Stimulated activated CD8-positive, alpha-beta memory T cell treated with anti-CD3 and anti-CD28 coated beads, Interleukin-12 subunit alpha, Interleukin-12 subunit beta, amount 100 ng/mL, for 1 hour (primary cell): ENCODE data around the gene WSB1.

Experiments used
- DNase-seq: peaks from one replicate; pipeline ENCODE4 v3.0.0-alpha.2; 2020; ENCODE audit warnings: low read depth

WSB1 gene

DNA sequence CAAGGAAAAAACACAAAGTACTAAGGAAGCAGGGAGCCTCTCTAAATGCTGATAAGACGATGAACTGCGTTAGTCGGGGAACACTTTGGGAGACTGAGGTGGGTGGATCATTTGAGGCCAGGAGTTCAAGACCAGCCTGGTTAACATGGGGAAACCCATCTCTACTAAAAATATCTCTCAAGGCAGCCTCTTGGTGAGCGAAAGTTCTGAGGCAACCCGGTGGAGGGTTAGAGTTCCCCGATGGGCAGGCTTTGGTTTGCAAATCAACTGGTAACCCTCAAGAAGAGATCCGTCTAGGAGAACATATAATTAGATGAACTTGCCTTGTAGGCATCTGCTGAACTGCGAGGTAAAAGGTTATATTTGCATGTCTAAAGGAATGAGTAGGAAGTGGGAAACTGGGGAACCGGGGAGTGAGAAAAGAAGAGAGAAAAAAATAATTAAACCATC is 44.6 kb downstream of the WSB1 start:
- no peak for DNase-seq

DNA sequence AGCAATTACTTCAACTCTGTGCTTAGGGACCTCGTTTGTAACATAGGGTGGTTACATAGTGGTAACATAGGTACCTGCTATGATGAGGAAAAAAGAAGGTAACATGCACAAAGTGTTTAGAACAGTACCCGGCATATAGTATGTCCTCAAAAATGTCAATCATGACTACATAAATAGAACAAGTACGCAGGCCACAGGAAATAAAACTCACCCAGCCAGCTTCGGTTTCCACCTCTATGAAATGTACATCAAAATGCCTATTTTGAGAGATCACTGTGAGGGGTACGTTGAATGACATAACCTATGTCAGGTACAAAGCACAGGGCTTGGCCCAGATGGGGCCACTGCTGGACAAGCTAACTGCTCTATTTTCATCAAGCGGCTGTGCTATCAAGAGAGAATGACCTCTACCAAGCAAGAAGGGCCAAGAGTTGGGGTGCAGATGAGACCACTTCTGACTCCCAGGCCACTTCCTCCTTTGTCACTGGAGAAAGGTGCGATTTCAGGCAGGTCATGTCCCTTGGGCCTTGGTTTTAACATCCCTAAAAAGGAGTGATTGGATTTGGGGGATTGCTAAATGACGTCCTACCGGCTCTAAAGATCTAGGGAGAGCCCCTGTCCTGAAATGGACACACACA is 45.4 kb downstream of the WSB1 start:
- DNase-seq: no peak

DNA sequence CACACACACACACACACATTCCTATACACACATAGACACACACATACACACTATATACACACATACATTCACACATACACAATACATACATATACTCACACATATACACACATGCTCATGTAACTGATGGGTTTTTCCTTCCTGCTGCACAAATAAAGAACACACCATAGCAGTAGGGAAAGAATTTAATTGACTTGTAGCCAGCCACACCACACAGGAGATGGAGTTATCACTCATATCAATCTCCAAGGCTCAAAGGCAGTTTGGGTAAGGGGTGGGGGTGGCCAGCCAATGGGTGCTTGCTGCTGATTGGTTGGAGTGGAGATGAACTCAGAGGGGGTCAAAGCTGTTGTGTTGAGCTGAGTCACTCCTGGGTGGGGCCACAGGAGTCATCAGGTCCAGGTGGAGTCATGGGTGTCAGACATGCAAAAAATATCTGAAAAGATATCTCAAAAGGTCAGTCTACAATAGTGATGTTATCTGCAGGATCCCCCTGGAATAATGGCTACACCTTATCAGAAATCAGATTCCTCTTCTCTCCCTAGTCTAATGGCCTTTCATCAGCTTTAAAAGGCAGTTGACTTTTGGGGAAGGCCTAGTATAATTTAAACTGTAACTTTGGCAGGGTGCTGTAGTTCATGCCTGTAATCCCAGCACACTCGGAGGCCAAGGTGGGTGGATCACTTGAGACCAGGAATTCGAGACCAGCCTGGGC is 46.1 kb downstream of the WSB1 start:
- DNase-seq: no peak

DNA sequence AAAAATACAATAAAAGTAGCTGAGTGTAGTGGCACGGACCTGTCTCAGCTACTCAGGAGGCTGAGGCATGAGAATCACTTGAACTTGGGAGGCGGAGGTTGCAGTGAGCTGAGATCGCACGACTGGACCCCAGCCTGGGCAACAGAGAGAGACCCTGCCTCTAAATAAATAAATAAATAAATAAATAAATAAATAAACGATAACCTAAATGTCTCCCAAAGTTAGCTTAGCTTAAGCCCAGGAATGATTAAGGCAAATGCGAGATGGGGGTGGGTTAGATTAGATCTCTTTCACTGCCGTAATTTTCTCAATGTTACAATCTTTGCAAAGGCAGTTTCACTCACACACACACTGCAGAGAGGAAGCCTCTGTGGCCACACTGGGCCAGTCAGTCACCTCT is 46.7 kb downstream of the WSB1 start:
- no peak for DNase-seq

DNA sequence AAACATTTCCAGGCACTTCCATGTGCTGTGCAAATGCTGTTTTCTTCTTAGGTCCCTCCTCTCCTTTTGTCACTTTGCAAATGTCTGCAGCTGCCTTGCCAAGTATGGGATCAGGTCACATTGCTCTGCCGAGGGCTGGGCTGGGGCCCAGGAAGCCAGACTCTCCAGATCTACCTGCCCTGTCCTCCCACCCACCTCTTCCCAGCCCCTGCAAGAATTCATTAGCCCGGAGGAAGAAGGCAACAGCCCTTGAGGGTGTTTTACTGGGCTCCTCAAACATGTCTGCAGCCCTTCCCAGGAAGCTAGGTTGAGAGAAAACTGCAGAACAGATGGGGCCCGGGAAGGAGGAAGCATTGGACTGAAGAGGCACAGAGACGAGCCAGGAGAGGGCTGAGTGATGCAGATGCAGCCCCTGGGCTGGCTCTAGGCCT is 47.1 kb downstream of the WSB1 start:
- no peak for DNase-seq

DNA sequence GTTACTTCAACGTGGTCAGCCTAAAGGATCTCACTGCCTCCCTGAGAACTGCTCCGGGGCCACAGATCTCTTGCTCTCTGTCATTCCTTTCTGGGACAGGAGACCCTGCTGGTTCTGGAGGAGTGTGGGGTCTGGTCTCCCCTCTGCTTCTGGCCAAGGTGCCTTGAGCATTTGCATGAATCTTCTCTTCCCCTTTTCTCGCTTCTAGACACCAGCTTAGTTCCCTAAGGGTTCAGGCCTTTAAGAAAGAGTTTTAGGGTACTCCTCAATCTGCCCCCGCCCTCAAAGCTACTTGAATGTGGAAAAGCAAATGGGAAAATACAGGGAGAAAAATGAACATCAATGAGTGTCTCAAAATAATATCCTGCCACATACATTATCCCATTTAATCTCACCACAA is 48.1 kb downstream of the WSB1 start:
- DNase-seq: no peak

DNA sequence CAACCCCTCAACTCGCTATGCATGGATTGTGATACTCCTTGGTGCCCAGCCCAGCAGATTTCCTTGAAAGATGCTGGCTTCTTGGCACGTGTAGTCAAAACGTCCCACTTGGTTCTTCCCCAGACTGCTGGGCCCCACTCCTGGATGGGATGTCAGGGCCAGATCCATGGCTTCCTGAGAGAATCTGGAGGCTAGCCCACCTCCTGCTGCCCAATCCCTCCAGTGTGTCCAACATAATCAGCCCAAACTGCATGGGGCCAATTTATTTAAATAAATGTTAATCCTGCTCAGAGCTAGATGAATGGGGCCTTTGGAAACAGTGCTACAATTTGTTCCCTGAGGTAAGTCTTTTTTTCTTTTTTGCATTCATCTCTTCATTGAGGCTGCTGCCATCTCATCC is 49.4 kb downstream of the WSB1 start:
- DNase-seq: no peak

DNA sequence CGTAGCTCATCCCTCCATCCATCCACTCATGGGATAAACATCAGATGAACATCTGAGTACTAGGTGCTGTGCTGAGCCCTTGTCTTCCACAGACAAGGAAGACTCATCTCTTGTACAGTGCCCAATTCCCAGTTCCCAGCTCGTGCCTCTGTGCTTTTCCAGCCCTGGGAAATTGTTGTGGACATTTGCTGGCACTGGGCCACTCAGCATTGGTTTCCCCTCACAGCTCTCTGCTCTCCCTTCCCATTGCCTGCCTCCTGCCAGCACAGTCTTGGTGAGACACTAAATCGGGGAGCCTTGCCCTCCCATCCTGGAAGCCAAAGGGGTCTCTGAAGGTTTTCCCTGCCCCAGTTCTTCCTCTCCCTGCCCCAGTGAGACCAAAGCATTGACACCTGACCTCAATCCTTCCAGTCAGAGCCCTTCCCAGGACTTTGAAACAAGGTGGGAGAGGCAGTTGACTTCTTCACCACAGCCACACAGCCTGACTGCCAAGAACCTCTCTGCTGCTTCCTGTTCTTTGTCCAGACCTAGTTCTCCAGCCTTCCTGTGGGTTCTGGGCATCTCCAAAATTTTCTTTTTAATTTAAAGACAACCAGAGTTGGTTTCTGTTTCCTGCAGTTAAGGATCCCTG is 50.2 kb downstream of the WSB1 start:
- no peak for DNase-seq

DNA sequence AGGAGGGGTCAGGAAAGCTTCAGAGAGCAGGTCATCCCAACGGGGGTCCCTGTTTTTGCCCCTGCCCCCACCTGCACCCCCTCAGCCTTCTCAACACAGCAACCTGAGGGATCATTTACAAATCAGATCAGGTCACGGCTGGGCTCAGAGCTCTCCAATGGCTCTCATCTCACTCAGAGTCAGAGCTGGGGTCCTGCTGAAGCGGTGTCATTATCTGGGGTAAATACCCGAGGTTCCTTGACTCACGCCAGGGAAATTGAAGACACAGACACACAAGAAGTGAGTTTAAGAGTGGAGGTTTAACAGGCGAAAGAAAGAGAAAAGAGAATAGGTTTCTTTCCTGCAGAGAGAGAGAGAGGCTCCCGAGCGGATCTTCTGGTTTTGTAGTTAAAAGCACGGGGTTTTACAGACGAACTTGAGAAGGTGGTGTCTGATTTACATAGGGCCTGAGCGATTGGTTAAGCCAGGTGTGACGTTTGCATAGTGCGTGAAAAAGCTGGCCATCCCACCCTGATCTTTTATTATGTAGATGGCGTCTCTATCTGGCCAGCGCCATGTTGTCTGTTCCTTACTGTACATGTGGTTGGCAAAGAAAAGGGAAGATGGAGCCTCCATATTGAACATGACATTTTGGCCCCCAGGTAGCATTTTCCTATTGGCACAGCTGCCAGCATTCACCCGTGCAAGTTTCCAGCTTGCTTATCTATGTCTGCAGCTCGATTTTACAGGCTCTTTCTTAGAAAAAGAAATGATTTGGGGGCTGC is 51.4 kb downstream of the WSB1 start:
- no peak for DNase-seq

DNA sequence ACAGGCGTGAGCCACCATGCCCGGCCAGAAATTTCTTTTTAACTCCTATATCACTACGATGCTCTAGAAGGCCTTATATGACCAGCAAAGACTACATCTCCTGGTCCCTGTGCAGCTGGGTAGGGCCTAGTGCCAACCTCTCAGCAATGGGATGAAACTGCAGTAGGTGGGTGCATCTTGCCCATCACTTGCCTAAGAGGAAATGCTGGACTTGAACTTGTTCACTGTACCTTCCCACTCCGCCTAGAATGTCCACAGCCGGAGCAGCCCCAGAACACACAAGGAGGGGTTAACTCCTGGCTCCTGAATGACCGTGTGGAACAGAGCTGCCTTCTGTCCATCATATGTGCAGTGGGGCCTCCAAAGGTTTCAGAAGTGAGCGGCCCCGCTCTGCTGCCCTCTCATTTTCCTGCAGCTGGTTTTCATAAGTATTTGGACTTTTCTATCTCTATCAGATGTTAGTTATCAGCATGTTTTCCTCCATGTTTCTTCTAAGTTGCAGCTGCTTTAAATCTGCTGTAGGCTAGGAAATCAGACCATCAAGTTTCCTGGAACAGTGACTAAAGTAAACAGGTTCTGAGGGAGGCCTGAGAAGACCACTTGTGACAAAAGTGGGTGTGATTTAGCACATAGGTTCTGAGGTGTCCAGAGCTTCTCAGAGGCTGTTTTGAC is 52.5 kb downstream of the WSB1 start:
- no peak for DNase-seq

DNA sequence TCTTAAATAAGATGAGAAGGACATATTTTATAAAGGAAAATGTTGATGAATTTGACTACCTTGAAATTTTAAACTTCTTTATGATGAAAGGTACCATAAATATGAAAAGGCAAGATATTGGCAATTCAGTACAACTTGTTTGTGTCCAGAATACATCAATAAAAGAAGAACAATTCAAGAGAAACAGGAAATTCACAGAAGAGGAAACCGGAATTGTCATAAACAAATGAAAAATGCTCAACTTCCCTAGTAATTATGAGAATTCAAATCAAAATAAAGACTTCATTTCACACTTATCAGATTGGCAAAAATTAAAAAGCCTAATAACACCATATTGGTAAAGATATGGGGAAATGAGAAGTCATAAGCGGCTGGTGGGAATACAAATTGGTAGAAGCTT is 54.3 kb downstream of the WSB1 start:
- no peak for DNase-seq

DNA sequence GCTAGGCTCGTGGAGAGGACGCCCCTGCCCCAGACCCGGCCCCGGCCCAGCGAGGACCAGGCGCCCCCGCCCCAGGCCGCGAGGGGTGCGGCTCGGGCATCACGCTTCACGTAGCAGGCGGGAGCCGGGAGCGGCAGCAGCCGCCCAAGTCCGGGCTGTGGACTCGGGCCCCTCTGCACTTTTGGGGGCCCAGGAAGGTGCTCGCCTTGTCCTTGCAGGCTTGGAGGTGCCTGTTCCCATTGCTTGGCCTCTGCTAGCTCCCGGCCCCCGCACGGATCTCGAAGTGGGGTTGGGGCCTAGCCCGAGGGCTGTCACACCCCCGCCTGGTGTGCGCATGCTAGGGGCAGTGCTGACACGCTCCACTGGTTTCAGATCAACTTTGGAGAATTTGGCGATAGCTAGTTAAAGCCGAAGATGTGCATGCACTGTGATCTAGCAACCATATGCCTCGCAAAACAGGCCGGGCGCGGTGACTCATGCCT is 55.7 kb downstream of the WSB1 start:
- no peak for DNase-seq

DNA sequence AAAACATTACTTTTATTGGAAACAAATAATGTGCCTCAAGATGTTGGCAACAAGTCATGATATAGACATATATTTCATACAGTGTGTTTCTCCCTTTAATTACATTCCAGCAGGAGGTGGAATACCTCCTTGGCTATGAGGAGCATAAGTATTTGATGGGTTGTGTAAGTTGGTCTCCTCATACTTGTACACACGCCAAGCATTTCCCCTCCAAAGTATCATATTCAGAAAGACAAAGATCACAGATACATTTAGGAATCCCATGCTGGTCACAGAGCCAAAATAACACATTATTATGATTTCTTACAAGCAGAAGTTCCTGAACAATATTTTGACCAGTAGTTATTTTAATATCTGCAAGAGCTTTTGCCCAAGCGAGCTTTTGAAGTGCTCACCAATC is 57.8 kb downstream of the WSB1 start:
- no peak for DNase-seq

DNA sequence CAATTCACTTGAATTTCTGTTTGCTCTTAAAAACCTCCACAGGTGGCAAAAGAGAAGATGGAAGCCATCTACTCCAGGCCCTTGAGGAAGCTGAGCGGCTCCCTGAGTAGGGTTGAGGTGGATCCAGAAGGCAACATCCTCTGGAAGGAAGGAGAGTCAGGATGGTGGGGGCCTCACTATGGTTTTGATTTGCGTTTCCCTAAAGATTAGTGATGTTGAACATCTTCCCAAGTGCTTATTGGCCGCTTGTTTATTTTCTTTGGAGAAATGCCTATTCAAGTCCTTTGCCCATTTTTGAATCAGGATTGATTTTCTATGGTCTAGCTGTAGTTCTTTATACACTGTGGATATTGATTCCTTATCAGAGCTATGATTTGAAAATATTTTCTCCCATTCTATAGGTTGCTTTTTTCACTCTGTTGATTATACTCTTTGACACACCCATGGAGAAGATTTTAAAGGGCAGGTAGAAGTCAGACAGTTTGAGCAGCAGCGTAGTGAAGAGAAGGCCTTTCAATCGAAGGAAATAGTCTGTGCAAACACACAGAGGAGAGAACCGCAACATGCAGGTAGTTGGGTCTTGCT is 58.6 kb downstream of the WSB1 start:
- no peak for DNase-seq

DNA sequence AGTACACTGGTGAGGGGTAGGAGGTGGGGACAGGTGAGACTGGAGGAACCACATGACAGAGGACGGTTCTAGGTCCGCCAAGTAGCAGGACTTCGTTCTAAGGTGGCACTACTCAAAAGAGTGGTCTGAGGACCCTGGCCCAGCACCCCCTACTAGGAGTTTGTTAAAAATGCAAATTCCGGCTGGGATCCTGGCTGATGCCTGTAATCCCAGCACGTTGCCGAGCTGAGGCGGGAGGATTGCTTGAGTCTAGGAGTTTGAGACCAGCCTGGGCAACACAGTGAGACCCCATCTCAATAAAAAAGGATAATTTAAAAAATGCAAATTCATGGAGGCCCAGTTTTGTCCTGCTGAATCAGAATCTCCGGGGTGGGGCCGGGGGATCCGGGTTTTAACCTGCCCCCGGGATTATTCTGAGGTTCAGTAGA is 59.1 kb downstream of the WSB1 start:
- no peak for DNase-seq

DNA sequence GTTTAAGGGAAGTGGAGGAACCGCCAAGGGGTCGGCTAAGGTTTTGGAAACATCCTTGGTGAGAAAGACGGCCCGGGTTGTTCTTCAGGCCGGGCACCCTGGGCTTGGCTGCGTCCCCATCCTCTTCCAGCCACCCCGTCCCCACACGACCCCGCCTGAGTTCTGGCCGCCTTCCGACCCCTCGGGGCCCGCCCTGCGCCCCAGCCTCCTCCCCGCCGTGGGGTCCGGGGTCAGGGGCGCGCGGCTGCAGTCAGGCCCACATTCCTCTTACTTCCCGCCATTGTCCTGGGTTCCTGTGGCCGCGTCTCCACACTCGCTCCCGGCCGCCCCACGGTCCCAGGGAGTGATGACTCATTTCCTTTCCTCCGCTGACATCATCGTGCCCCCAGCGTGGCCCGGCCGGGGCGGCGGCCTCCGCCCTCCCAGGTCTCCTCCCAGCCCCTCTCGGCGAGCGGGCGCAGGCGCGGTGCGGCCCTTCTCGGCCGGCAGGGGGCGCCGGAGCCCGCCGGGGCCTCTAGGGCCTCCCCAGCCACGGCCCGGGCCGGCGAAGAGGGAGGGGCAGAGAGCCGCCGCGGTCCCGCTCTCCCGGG is 59.6 kb downstream of the WSB1 start:
- peak; percentile 79 for DNase-seq

DNA sequence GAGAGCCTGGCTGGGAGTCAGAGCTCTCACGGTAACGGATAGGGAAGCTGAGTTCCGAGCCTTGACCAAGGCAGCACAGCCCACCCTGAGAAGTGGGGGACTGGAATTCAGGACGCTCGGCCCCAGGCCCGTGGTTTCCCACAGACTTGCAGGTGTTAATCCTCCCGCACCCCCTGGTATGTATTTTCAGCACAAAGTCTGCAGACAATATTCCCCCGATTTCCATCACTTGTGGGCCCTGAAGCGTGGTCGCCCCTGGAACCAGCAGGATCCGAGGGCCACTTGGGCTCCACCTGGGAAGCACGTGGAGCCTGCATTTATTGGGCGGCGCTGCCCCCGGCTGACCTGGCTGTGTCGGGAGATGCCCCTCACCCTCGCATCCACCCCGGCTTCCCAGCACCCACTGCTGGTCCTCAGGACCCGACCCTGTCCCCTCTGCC is 60.2 kb downstream of the WSB1 start:
- DNase-seq: no peak

DNA sequence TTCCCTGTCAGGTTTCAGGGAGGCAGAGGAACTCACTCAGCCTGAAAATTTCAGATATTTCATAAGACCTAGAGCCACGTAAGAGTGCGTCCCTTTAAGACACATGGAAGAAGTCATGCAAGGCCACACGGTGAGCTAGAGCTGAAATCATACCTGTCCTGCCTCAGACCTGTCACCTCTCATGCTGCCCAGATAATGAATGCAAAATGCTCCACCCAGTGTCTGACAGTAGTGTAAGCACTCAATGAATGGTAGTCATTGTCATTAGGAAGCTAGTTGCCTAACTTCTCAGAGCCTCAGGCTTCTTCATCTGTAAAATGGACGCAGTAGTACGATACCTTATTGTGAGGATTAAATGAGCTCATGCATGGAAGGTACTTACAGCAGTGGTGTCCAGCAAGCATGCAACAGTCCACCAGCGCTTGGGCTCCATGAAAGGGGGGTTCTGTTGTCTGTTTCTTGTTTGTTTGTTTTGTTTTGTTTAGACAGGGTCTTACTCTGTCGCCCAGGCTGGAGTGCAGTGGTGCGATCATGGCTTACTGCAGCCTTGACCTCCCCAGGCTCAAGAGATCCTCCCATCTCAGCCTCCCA is 60.7 kb downstream of the WSB1 start:
- no peak for DNase-seq

DNA sequence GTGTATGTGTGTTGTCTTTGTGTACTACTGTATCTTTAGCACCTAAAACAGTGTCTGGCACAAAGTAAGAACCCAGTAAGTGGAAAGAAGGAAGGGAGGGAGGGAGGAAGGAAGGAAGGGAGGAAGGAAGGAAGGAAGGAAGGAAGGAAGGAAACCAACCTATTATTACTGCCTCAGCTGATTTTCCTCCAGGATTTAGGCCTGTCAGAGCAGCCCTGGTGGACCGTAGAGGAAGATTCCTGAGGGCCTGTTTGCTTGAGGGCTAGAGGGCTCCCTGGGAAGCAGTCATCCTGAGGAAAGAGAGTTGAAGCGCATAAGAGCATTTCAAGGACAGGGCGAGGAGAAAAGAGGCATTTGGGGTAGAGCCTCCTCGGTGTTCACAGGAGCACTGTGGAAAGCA is 61.5 kb downstream of the WSB1 start:
- DNase-seq: no peak

DNA sequence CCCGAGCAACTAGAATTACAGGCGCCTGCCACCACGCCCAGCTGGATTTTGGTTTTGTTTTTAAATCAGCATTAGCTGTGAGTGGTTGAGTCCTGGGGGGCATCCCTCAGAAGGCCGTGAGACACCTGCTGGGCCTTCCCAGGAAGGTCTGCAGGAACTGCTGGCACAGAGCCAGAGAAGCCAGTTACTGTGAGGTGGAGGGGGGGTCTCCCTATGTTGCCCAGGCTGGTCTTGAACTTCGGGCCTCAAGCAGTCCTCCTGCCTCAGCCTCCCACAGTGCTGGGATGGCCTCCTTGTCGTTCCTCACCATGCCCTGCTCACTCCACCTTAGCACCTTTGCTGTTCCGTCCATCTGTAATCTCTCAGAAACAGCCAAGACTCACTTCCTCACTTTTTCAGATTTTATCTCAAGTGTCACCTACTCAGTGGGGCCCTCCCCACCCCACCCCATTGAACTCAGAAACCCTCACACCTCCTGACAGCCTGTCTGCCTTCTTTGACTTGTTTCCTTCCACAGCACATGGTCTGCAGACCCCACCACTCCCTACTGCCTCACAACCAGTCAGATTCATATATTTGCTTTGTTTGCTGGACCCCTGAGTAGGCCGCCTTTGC is 62.3 kb downstream of the WSB1 start:
- no peak for DNase-seq
